ENCODE results near the gene BICD2. TPM values are rescaled to one million over a fixed set of nuclear protein-coding genes. Genes with fewer than 3 reads are reported as not detected.
A peak's percentile ranks its signal among the peaks of the same experiment; 100 is the strongest.

The BICD2 gene
- total and polyA plus RNA-seq, 4 donors, result 2.5 to 16.0 (median 11.2) TPM

GRCh38 chr9:92665836-92666235 lies 98.8 kb downstream of the BICD2 start:
- WGBS, result 65% methylated on average over 3 of the region's 3 CpGs
- no peaks in the 10 kb centered on the region for H3K27me3 ChIP-seq (ENCODE audit: control insufficient read depth in 4 of 4, insufficient read depth in 4 of 4, low read length in 3 of 4)
- peak overlapping the region; percentile 38 to 75 for H3K27ac ChIP-seq (ENCODE audit: low read depth in 1 of 2, low read length in 2 of 2)

GRCh38 chr9:92664394-92665152 lies 100.1 kb downstream of the BICD2 start:
- Histone ChIP-seq H3K4me3 (ENCODE audit: low read depth in 1 of 3, low read length in 3 of 3) (no peak overlapping the region), H3K4me1 (ENCODE audit: control insufficient read depth in 4 of 4, insufficient read depth in 4 of 4, low read length in 3 of 4) (peaks cover 11 to 31% (median 22%) of the 10 kb centered on the region in 4 donors), H3K9me3 (ENCODE audit: control insufficient read depth in 4 of 4, low read length in 3 of 4) (no peaks in the 10 kb centered on the region), H3K27ac (ENCODE audit: low read depth in 1 of 2, low read length in 2 of 2) (no peak overlapping the region), H3K36me3 (ENCODE audit: control insufficient read depth in 4 of 4, insufficient read depth in 3 of 4, low read depth in 1 of 4, low read length in 3 of 4) (peaks cover 0 to 2% (median 0%) of the 10 kb centered on the region in 4 donors), H3K27me3 (ENCODE audit: control insufficient read depth in 4 of 4, insufficient read depth in 4 of 4, low read length in 3 of 4) (no peaks in the 10 kb centered on the region), H3K9ac (ENCODE audit: low read depth in 1 of 2, low read length in 2 of 2) (no peak overlapping the region)
- TF ChIP-seq CTCF (IDR thresholded peaks at IDR 0.05; ENCODE audit: low read depth, low read length, missing input control), result no peak
- no peak for DNase-seq (ENCODE audit: low spot score)
- WGBS, result 80% methylated on average over 13 of the region's 13 CpGs

More at GRCh38 chr9:92665836-92666235, 98.8 kb downstream of the BICD2 start:
- H3K9ac ChIP-seq (ENCODE audit: low read depth in 1 of 2, low read length in 2 of 2), result no peak overlapping the region
- TF ChIP-seq TAF1 (conservative IDR thresholded peaks at IDR 0.05) (no peak), HNF4A (conservative IDR thresholded peaks at IDR 0.05) (no peak), GABPA (IDR thresholded peaks at IDR 0.05 in 1 of 2, conservative IDR thresholded peaks at IDR 0.05 in 1 of 2) (no peak), RAD21 (IDR thresholded peaks at IDR 0.05) (no peak), ATF3 (IDR thresholded peaks at IDR 0.05) (no peak), RXRA (IDR thresholded peaks at IDR 0.05) (no peak), NR2F2 (IDR thresholded peaks at IDR 0.05) (no peak), ZBTB33 (IDR thresholded peaks at IDR 0.05) (no peak), SP1 (IDR thresholded peaks at IDR 0.05) (no peak), FOXA1 (IDR thresholded peaks at IDR 0.05) (no peak), JUND (IDR thresholded peaks at IDR 0.05) (no peak), MAX (IDR thresholded peaks at IDR 0.05) (no peak), EGR1 (IDR thresholded peaks at IDR 0.05; ENCODE audit: low read depth in 2 of 2) (no peak), FOXA2 (IDR thresholded peaks at IDR 0.05) (no peak)
- H3K9me3 ChIP-seq (ENCODE audit: control insufficient read depth in 4 of 4, low read length in 3 of 4), result no peaks in the 10 kb centered on the region
- no peak for DNase-seq (ENCODE audit: low spot score)
- H3K4me1 ChIP-seq (ENCODE audit: control insufficient read depth in 4 of 4, insufficient read depth in 4 of 4, low read length in 3 of 4), result peaks cover 11 to 31% (median 22%) of the 10 kb centered on the region in 4 donors
- peaks cover 0 to 2% (median 0%) of the 10 kb centered on the region in 4 donors for H3K36me3 ChIP-seq (ENCODE audit: control insufficient read depth in 4 of 4, insufficient read depth in 3 of 4, low read depth in 1 of 4, low read length in 3 of 4)
- no peak overlapping the region for H3K4me3 ChIP-seq (ENCODE audit: low read depth in 1 of 3, low read length in 3 of 3)
